Liver (tissue), 9 donors: ENCODE measurements around the gene PGM1. TPM values are rescaled to one million over a fixed set of nuclear protein-coding genes. Genes with fewer than 3 reads are reported as not detected.

Source experiments
- DNase-seq: peaks from one replicate; pipeline ENCODE4 v3.0.0-alpha.2; 2017; ENCODE audit warnings: low spot score
- H3K27ac ChIP-seq, 2 donors: one replicate each; pipeline ENCODE4 v1.7.0; 2013; ENCODE audit warnings: inconsistent platforms in 2 of 2, low read length in 2 of 2, control low read depth in 1 of 2, low read depth in 1 of 2, mild to moderate bottlenecking in 1 of 2
- H3K27me3 ChIP-seq, 4 donors: one replicate each; pipeline versions ENCODE4 v1.6.1 to v1.7.0; 2013; ENCODE audit warnings: low read length in 3 of 4, inconsistent platforms in 1 of 4, mild to moderate bottlenecking in 1 of 4, moderate library complexity in 1 of 4; ENCODE audit not compliant: control insufficient read depth in 4 of 4, insufficient read depth in 4 of 4
- H3K36me3 ChIP-seq, 4 donors: one replicate each; pipeline versions ENCODE4 v1.6.1 to v1.7.0; 2013; ENCODE audit warnings: low read length in 3 of 4, mild to moderate bottlenecking in 3 of 4, low read depth in 1 of 4, moderate library complexity in 1 of 4; ENCODE audit not compliant: control insufficient read depth in 4 of 4, insufficient read depth in 3 of 4
- H3K4me1 ChIP-seq, 4 donors: one replicate each; pipeline versions ENCODE4 v1.6.1 to v1.7.0; 2013; ENCODE audit warnings: low read length in 3 of 4, mild to moderate bottlenecking in 3 of 4, moderate library complexity in 1 of 4; ENCODE audit not compliant: control insufficient read depth in 4 of 4, insufficient read depth in 4 of 4
- H3K4me3 ChIP-seq, 3 donors: one replicate each; pipeline versions ENCODE4 v1.6.1 to v1.7.0; 2013; ENCODE audit warnings: low read length in 3 of 3, control low read depth in 1 of 3, low read depth in 1 of 3, mild to moderate bottlenecking in 1 of 3
- H3K9ac ChIP-seq, 2 donors: one replicate each; pipeline ENCODE4 v1.7.0; 2013; ENCODE audit warnings: low read length in 2 of 2, mild to moderate bottlenecking in 2 of 2, moderate library complexity in 2 of 2, control low read depth in 1 of 2, low read depth in 1 of 2
- H3K9me3 ChIP-seq, 4 donors: one replicate each; pipeline versions ENCODE4 v1.6.1 to v1.7.0; 2013; ENCODE audit warnings: low read length in 3 of 4; ENCODE audit not compliant: control insufficient read depth in 4 of 4
- ATF3 ChIP-seq: IDR thresholded peaks from 2 replicates; pipeline ENCODE4 v1.6.1; 2016; ENCODE audit warnings: antibody characterized with exemption
- EGR1 ChIP-seq, 2 donors: IDR thresholded peaks; 2 replicates each; pipeline ENCODE4 v1.6.1; 2016 to 2018; ENCODE audit warnings: antibody characterized with exemption in 2 of 2, low read depth in 2 of 2
- FOXA1 ChIP-seq: IDR thresholded peaks from 2 replicates; pipeline ENCODE4 v1.6.1; 2016; ENCODE audit warnings: antibody characterized with exemption
- FOXA2 ChIP-seq: IDR thresholded peaks from 2 replicates; pipeline ENCODE4 v1.6.1; 2016; ENCODE audit warnings: antibody characterized with exemption
- GABPA ChIP-seq, 2 donors: IDR thresholded peaks in 1 of 2; conservative IDR thresholded peaks in 1 of 2; 2 replicates each; pipeline ENCODE4 v1.6.1; 2016; ENCODE audit warnings: antibody characterized with exemption in 2 of 2, mild to moderate bottlenecking in 1 of 2, moderate library complexity in 1 of 2
- HNF4A ChIP-seq, 2 donors: conservative IDR thresholded peaks; 2 replicates each; pipeline ENCODE4 v1.6.1; 2016; ENCODE audit warnings: antibody characterized with exemption in 2 of 2, mild to moderate bottlenecking in 2 of 2
- HNF4G ChIP-seq: IDR thresholded peaks from 2 replicates; pipeline ENCODE4 v1.6.1; 2016; ENCODE audit warnings: antibody characterized with exemption
- JUND ChIP-seq, 2 donors: IDR thresholded peaks; 2 replicates each; pipeline ENCODE4 v1.6.1; 2016; ENCODE audit warnings: antibody characterized with exemption in 2 of 2
- MAX ChIP-seq: IDR thresholded peaks from 2 replicates; pipeline ENCODE4 v1.6.1; 2016; ENCODE audit warnings: antibody characterized with exemption
- RAD21 ChIP-seq, 2 donors: IDR thresholded peaks; 2 replicates each; pipeline ENCODE4 v1.6.1; 2016; ENCODE audit warnings: antibody characterized with exemption in 2 of 2, mild to moderate bottlenecking in 2 of 2
- REST ChIP-seq: IDR thresholded peaks from 2 replicates; pipeline ENCODE4 v1.6.1; 2016; ENCODE audit warnings: antibody characterized with exemption, mild to moderate bottlenecking
- RXRA ChIP-seq, 2 donors: IDR thresholded peaks; 2 replicates each; pipeline ENCODE4 v1.6.1; 2017 to 2018; ENCODE audit warnings: antibody characterized with exemption in 2 of 2, mild to moderate bottlenecking in 1 of 2
- SP1 ChIP-seq: IDR thresholded peaks from 2 replicates; pipeline ENCODE4 v1.6.1; 2018; ENCODE audit warnings: antibody characterized with exemption, mild to moderate bottlenecking
- YY1 ChIP-seq: IDR thresholded peaks from 2 replicates; pipeline ENCODE4 v1.6.1; 2016; ENCODE audit warnings: antibody characterized with exemption, mild to moderate bottlenecking
- ZBTB33 ChIP-seq: IDR thresholded peaks from 2 replicates; pipeline ENCODE4 v1.6.1; 2016; ENCODE audit warnings: antibody characterized with exemption
- WGBS: extraction: QIAGEN DNeasy Blood & Tissue Kit; methylation state at CpG from one replicate; pipeline ENCODE4 v1.1.7; 2013; 5-methylcytosine and 5-hydroxymethylcytosine counted together
- polyA plus RNA-seq, 2 donors: library from polyadenylated mRNA; stranded (reverse) in 1 of 2; unstranded in 1 of 2; fragments of 200-250 nt in 1 of 2; fragments of >200 nt in 1 of 2; fragmentation: Nextera tagmentation in 1 of 2; extraction: Ambion mirVana in 1 of 2; gene quantifications; one replicate each; pipeline versions ENCODE4 v1.2.1 to v1.2.3, GENCODE V29; 2013 to 2015
- total RNA-seq, 2 donors: library from RNA; depleted of rRNA; stranded (reverse); fragments of >200 nt; gene quantifications; one replicate each; pipeline ENCODE4 v1.2.3, GENCODE V29; 2014
- TF ChIP-seq, protein P1 (sequence below): fragments of 150-350 bp; IDR thresholded peaks from 2 replicates; pipeline ENCODE4 v1.5.1; 2017; ENCODE audit warnings: improper control_type of control experiment, low read depth, low read length; ENCODE audit not compliant: missing input control
- donor health status: healthy.
- donor health status: healthy.
- donor health status: healthy.
- donor health status: healthy.
- donor health status: healthy.

Gene PGM1
- total and polyA plus RNA-seq, 4 donors, result 57.3 to 224 (median 120) TPM

- TF ChIP-seq ZBTB33 (peak; percentile 71), MAX (peak; percentile 15), HNF4A (conservative IDR thresholded peaks at IDR 0.05) (peak; percentile 83 to 92), RAD21 (IDR thresholded peaks at IDR 0.05) (no peak)
These were observed 47.7 kb downstream of the PGM1 start (continued) for GRCh38 chr1:63640633-63641567.

DNA sequence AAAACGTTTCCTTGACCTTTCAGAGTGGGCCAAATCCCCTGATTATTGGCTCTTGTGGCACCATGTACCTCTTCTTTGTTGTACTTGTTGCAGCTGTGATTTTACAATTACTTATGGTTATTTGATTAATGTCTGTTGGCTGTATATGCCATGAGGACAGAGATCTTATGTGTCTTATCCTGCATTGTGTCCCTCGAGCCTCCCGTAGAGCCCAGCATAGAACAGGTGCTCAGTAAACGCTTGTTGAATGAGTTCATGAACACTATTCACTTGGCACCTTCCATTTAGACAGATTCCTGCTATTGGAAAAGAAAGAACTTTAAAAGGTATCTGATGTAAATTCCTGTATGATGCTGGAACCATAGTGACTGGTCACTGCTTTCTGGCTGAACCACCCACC, 48.4 kb downstream of the PGM1 start:
- Histone ChIP-seq H3K27ac (peak overlapping the region; percentile 71 to 75), H3K9ac (peak overlapping the region in 1 of 2 donors; percentile 49)
- WGBS, result 38% methylated on average over 4 of the region's 4 CpGs

GRCh38 chr1:63642901-63643300, 49.7 kb downstream of the PGM1 start:
- H3K4me3 ChIP-seq, result no peak overlapping the region
- no peaks in the 10 kb centered on the region for H3K9me3 ChIP-seq
- H3K27me3 ChIP-seq, result no peaks in the 10 kb centered on the region
- peaks cover 0 to 10% (median 3%) of the 10 kb centered on the region in 4 donors for H3K36me3 ChIP-seq
- H3K4me1 ChIP-seq, result peaks cover 17 to 71% (median 63%) of the 10 kb centered on the region in 4 donors
- no peak for DNase-seq
- no peak for TF ChIP-seq JUND (IDR thresholded peaks at IDR 0.05)
- no peak for TF ChIP-seq RXRA (IDR thresholded peaks at IDR 0.05)
- no peak for TF ChIP-seq HNF4A (conservative IDR thresholded peaks at IDR 0.05)
- no peak for TF ChIP-seq FOXA2
- TF ChIP-seq RAD21 (IDR thresholded peaks at IDR 0.05), result no peak
- no peak for TF ChIP-seq GABPA (IDR thresholded peaks at IDR 0.05 in 1 of 2, conservative IDR thresholded peaks at IDR 0.05 in 1 of 2)
- TF ChIP-seq SP1, result no peak
- no peak for TF ChIP-seq YY1
- TF ChIP-seq, protein P1, sequence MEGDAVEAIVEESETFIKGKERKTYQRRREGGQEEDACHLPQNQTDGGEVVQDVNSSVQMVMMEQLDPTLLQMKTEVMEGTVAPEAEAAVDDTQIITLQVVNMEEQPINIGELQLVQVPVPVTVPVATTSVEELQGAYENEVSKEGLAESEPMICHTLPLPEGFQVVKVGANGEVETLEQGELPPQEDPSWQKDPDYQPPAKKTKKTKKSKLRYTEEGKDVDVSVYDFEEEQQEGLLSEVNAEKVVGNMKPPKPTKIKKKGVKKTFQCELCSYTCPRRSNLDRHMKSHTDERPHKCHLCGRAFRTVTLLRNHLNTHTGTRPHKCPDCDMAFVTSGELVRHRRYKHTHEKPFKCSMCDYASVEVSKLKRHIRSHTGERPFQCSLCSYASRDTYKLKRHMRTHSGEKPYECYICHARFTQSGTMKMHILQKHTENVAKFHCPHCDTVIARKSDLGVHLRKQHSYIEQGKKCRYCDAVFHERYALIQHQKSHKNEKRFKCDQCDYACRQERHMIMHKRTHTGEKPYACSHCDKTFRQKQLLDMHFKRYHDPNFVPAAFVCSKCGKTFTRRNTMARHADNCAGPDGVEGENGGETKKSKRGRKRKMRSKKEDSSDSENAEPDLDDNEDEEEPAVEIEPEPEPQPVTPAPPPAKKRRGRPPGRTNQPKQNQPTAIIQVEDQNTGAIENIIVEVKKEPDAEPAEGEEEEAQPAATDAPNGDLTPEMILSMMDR, result no peak
- TF ChIP-seq HNF4G, result no peak
- TF ChIP-seq REST, result no peak
- no peak for TF ChIP-seq ZBTB33
- TF ChIP-seq MAX, result no peak
- no peak for TF ChIP-seq FOXA1
- TF ChIP-seq ATF3, result no peak
- no peak for TF ChIP-seq EGR1 (IDR thresholded peaks at IDR 0.05; ENCODE audit: low read depth in 2 of 2)
- WGBS, result 75% methylated on average over 2 of the region's 2 CpGs
- no peak overlapping the region for H3K9ac ChIP-seq
- no peak overlapping the region for H3K27ac ChIP-seq

More for the DNA sequence above, 48.4 kb downstream of the PGM1 start:
- Histone ChIP-seq H3K9me3 (no peaks in the 10 kb centered on the region), H3K36me3 (peaks cover 0 to 14% (median 4%) of the 10 kb centered on the region in 4 donors), H3K4me1 (peaks cover 17 to 80% (median 68%) of the 10 kb centered on the region in 4 donors), H3K4me3 (no peak overlapping the region), H3K27me3 (no peaks in the 10 kb centered on the region)
- TF ChIP-seq FOXA1, result no peak
- TF ChIP-seq FOXA2, result no peak
- no peak for DNase-seq
